ENCODE measurements around the gene FAM200A.

DNA sequence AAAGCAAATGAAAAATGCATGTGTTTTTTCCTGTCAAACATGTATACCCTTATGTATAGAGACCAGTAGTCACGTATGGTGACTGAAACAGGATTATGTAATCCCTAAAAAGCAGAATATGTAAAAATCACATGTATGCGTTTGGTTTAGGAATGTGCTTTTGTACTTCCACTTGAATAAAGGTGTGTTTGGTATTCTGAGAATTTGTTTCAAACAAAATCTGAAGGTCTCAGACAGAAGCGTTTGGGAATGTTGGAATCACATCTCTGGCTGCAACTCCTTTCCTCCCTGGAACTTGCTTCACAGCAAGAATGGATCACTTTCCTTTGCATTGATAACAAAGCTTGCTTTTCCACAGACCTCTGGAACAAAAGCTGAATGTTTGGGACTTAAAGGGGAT is 24.3 kb upstream of the FAM200A start:
- no peak for TF ChIP-seq CTCF (conservative IDR thresholded peaks at IDR 0.05; ENCODE audit: low read depth, low read length)
- no peak for TF ChIP-seq EZH2 (IDR thresholded peaks at IDR 0.05; ENCODE audit: borderline replicate concordance, low read depth, low read length, poor library complexity, severe bottlenecking)

All from A673 (cell line).